Activated gamma-delta T cell treated with anti-CD3 and anti-CD28 coated beads, Interleukin-2, amount 50 U/mL, for 16 hours (primary cell): ENCODE results near the gene MKX.

Experiments
- DNase-seq: peaks from one replicate; pipeline ENCODE4 v3.0.0-alpha.2; 2020; ENCODE audit warnings: low read depth

MKX gene

DNA sequence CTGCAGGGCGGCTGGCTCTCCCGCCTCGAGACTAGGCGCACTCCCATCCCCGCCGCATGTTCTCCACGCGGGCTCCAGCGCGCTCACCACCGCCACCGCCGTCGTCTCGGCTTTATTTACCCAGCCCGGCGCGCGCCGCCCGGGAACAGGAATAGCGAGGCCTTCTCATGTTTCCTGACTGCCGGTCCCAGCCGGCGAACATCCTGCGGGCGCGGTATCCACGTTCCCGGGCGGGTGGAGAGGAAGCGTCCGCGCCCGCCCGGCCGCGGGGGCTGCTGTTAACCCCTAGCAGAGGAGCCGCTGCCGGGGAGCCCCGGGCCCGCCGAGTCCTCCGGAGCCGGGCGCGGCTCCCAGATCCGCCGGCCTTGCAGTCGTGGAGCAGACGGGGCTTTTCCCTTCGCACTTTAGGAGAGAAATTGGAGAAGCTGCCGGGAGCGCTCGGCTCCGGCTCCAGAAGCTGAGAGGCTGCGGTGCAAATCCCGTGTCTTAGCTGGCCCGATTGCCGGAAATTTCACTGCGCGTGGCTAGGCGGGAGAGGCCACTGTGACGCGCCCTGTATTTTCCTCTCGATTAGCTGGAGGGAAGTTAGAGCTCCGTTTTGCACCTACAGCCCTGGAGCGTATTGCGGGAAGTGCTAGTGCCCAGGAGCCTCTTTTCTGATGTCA lies at the start of gene MKX:
TSS of gene MKX (minus strand) at position 88 of the 665 bp plus-strand sequence. CDS start 2,404 bp downstream, outside the sequence.
- DNase-seq: no peak

GRCh38 chr10:27794157-27794556 lies 48.5 kb upstream of the MKX start:
- DNase-seq: no peak

GRCh38 chr10:27792216-27792615 lies 46.6 kb upstream of the MKX start:
- DNase-seq: no peak

DNA sequence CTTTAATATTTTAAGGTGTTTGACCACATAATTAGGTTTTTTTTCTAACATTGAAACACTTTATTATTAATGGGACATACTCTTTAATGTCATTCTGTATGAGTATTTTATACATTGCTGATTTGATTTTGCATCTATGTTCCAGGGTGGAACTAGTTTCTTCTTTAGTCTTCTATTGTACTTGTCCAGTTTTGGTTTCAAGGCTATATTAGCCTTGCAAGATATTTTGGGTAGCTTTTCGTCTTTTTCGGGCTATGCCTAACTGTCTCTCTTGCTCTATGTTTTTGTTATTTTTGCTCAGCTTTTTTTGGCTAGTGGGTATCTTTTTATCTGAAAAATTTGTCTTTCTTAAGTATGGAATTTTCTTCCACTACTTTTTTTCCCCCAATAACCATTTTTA lies 38.7 kb upstream of the MKX start:
- no peak for DNase-seq

- peak; percentile 9 for DNase-seq
Measured at GRCh38 chr10:27783660-27784059, 38.0 kb upstream of the MKX start.

DNA sequence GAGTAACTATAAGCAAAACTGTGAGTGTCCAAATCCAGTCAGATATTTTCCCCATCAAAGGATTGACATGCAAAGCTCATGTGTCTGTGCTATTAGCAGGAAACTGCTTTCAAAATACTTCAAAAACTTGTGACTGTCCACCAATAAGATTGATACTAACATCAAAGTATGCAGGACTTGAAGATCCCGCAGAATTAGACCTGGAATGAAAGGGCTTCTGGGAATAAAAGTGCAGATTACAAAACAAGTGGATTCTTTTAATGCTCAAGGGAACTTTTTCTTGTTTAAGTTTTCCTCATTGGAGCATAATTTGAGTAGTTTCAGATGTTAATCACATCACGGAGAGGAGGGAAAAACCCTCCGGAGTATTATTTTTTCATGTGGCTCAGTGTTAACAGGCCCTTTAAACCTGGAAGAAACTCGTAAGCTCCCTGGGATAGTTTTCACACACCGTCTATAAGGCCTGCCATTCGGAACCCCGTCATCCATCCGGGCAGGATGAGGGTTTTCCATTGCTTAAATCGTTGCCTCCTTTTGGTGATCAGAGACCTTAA lies 33.9 kb upstream of the MKX start:
- no peak for DNase-seq

- no peak for DNase-seq
Measured at GRCh38 chr10:27774831-27775230, 29.2 kb upstream of the MKX start.

DNA sequence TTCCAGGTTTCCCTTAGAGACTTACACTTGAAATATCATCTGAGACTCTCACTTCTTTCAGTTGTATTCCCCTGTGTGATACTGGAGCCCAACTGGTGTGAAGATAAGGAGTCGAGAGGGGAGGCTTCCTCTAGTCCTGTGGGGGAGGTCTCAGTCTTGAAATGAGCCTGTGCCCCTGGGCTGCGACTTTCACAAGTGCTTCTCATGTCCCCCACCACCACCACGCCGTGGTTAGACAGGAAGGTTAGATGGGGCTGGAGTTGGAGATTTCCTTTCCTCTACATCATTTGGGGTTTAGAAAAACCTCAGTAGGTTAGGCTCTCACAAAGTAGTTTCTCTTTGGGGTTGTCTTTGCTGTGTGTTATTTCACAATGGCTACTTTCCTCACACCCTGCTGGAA lies 25.6 kb upstream of the MKX start:
- no peak for DNase-seq

GRCh38 chr10:27770181-27770580 lies 24.6 kb upstream of the MKX start:
- no peak for DNase-seq

- DNase-seq: no peak
Measured at GRCh38 chr10:27760867-27761266, 15.2 kb upstream of the MKX start.

- no peak for DNase-seq
Measured at GRCh38 chr10:27759483-27760272, 14.1 kb upstream of the MKX start.

DNA sequence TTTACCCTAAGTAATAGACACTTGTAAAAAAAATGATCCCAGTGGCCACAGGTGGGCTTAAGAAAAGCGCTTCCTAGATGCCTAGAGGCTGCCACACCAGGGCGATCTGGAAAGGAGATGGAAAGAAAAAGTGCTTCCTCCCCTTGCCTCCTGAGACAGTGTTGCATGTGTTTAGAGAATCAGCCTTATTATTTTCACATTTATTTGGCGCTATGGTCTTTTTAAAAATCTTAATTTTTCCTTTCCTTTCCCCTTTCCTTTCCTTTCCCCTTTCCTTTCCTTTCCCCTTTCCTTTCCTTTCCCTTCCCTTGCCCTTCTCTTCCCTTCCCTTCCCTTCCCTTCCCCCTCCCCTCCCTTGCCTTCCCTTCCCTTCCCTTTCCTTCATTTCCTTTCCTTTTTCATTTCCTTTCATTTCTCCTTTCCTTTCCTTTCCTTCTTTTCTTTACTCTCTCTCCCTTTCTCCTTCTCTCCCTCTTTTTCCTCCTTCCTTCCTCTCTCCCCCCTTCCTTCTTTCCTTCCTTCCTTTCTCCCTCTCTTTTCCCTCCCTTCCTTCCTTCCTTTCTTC lies 7.1 kb upstream of the MKX start:
- DNase-seq: no peak

DNA sequence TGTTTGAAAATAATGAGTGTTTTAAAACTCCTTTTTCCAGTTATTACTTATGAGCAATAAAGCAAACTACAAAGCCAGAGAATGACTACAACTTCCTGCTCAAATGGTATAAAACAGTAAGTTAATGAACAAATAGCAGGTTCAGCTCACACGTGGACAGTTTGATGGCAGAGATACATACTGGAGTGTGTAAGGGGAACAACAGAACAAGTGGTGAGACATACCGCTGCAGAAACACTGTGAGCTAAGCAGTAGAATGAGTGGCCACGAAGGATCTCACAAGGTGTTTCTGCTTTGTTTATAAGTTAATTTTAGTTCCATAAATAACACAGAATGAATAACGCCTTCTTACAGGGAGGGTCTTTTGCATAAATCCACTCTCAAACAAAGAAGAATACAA lies 3.0 kb upstream of the MKX start:
- no peak for DNase-seq

- no peak for DNase-seq
Measured at GRCh38 chr10:27747096-27747451, 1.5 kb upstream of the MKX start.

DNA sequence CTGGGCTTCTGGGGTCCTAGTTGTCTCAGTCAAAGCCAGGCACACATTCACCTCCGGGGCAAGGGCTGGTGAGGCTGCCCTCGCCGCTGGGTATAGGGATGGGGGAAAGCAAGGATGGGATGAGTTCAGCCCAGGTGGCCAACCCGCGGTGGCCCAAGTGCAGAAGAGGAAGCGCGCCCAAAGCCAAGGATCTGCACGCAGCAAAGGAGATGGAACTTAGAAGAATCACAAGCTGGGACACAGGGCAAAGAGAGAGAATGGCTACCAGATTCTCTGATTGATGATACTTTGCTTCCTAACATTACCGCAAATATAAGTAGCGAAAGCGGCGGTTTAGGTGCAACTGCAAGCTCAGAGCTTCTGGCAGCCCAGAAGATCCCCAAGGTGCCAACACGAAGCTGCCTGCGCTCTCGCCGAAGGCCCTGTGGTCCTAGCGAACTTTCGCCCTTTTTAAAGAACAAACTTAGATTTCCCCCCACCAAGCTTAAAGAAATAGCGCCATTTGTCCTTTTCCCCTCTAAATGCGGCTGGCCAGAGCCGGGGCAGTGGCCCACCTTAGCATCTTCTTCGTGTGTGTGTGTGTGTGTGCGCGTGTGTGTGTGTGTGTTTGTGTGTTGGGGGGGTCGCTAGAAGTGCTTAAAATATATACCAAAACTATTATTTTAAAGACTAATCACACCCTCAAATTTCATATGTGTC lies 927 bp upstream of the MKX start:
- DNase-seq: no peak

- DNase-seq: no peak
Measured at GRCh38 chr10:27744802-27745731, 552 bp downstream of the MKX start.

DNA sequence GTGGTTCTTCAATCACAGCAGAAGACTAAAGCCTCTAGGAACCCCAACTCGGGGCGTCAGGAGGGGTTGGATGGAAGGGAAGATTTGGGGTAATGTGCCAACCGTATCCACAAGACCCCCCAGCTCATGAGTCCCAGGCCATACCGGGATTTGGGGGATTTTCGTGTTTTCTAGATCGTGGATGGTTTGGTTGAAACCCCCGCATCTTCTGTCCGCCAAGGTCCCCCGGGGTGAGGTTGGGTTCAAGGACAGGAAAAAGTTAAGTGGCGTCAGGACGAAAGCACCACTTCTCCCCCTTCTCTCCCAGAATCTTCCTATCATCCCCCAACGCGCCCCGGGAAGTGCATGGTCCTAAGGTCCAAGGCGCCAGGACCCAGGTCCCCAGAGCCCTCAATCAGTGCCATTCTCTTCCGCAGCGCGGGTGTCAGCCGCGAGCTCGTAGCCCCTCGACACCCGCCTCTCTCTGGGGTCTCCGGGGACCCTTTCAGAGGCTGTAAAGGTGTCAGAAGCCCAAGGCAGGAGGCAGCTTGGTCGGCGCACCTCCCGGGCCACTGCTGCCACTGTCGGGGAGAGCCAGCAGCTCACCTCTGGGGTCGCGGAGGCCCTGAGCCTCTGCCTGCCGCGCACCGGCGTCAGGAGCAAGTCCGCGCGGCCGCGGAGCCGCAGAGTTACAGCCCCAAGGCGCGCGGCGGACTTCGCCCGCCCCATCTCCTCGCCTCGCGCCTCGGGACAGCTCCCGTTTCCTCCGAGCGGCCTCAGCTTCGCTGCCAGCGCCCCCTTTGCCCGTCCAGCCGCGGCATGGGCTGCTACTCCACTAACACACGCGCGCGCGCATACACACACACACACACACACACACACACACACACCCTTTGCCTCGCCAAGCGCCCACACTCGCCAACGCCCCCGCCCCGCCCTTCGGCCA lies 1.5 kb downstream of the MKX start:
- DNase-seq: no peak

DNA sequence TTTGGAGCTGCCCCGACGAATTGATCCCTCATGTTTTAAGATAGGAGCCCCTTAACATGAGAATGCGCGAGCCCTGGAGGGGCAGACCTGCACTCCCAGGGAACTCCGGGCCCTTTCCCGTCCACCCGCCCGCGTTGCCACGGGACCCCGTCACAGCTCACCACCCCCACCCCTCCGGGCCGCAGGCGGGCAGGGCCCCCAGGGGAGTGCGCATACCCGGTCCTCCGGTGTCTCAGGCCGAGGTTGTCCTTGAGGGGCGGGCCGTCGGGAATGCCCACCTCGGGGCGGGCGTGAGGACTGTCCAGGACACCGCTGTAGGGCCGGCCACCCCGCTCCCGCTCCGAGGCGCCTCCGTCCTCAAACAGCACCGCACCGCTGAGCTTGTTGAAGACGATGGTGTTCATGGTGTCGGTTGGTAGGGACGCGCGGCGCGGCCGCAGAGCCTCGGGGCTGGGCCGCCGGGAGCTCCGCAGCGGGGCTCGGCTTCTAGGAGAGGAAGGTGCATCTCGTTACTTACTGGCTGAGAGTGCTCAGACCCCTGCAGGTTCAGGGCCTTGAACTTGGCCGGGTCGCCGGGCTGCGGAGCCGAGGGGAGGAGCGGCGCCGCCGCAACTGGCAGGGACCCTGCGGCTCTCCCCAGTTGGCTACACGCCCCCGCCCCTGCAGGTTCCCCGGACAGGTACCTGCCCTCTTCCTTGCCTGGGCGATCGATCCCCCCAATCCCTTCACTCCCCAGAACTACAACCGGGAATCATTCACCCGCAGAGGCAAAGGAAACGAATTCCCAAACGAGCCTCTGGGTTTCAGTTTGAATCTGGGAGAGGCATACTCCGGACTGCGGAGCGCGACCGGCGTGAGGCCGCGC lies 2.4 kb downstream of the MKX start:
- no peak for DNase-seq
